Measurements from ENCODE around the gene IPO11.

The IPO11 gene

DNA sequence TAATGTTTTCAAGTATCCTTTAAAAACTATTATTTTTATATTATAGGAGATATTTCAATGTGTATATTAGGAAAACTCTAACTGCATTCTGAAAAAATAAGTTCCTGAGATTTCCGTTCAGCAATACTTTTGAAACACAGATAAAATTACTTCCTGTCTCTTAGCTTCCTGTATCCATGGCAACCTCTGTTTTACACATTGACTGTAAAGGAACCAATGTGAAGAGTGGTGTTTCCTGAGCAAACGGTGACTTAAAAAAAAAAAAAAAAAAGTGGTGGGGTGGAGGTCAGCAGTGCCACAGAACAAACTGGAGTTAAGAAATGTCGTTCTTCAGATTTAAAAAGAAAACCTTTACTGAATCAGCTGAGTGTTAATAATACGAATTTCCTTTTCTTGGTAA lies 166.0 kb downstream of the IPO11 start, which contains the start of gene LRRC70:
LRRC70 (plus strand) TSS at position 280 of the 400 bp plus-strand sequence. CDS start 620 bp downstream, outside the sequence.
- Mint-ChIP-seq H3K4me1 (peaks cover 6% of the 10 kb centered on the region), H3K4me3 (no peak within 1 kb of the TSS), H3K36me3 (ENCODE audit: low read depth) (peaks cover 7% of the 10 kb centered on the region), H3K27me3 (ENCODE audit: low read depth, poor library complexity) (no peaks in the 10 kb centered on the region), H3K27ac (peak within 1 kb of the TSS; percentile 6), H3K9me3 (no peaks in the 10 kb centered on the region)
- peak; percentile 7 for DNase-seq
- TF ChIP-seq, protein P1, sequence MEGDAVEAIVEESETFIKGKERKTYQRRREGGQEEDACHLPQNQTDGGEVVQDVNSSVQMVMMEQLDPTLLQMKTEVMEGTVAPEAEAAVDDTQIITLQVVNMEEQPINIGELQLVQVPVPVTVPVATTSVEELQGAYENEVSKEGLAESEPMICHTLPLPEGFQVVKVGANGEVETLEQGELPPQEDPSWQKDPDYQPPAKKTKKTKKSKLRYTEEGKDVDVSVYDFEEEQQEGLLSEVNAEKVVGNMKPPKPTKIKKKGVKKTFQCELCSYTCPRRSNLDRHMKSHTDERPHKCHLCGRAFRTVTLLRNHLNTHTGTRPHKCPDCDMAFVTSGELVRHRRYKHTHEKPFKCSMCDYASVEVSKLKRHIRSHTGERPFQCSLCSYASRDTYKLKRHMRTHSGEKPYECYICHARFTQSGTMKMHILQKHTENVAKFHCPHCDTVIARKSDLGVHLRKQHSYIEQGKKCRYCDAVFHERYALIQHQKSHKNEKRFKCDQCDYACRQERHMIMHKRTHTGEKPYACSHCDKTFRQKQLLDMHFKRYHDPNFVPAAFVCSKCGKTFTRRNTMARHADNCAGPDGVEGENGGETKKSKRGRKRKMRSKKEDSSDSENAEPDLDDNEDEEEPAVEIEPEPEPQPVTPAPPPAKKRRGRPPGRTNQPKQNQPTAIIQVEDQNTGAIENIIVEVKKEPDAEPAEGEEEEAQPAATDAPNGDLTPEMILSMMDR (IDR thresholded peaks at IDR 0.05): no peak

DNA sequence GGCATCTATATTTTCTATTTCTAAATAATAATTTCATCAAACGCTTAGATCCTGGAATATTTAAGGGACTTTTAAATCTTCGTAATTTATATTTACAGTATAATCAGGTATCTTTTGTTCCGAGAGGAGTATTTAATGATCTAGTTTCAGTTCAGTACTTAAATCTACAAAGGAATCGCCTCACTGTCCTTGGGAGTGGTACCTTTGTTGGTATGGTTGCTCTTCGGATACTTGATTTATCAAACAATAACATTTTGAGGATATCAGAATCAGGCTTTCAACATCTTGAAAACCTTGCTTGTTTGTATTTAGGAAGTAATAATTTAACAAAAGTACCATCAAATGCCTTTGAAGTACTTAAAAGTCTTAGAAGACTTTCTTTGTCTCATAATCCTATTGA lies 167.2 kb downstream of the IPO11 start:
- Mint-ChIP-seq H3K27ac (no peak overlapping the region), H3K36me3 (ENCODE audit: low read depth) (peaks cover 7% of the 10 kb centered on the region), H3K4me1 (peaks cover 6% of the 10 kb centered on the region), H3K4me3 (no peak overlapping the region), H3K27me3 (ENCODE audit: low read depth, poor library complexity) (no peaks in the 10 kb centered on the region), H3K9me3 (no peaks in the 10 kb centered on the region)
- TF ChIP-seq, protein P1 (IDR thresholded peaks at IDR 0.05): no peak
- no peak for DNase-seq

DNA sequence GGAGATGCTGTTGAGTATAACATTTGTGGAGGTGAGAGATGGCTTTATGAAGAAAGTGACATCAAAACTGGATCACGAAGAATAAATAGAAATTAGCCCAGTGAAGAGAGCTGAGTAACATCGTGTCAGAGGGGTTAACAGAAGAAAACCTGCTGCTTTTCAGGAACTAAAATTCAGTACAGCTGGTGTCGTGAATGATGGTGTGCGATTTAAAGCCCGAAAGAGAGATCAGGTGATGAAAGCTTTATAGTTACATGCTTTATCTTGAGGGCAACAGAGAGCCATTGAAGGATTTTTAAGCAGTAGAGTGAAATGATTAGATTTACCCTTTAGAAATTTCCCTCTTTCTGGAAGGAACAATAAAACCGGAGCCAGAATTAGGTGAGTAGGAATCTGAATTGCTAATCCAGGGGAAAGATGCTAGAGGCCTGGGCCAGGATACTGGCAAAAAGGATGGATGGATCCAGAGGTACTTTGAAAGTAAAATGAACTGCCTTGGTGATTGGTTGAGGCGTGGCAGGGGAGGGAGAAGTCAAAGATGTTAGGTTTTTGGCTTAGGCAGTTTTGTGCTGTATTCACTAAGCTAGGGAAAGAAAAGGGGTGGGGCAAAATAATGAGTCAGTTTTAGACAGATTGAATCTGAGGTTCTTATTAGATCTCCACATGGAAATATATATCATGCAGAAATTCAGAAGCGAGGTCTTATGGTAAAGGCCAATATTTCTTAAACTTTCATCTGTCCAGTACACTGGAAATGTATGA lies 169.5 kb downstream of the IPO11 start:
- TF ChIP-seq, protein P1 (IDR thresholded peaks at IDR 0.05): no peak
- Mint-ChIP-seq H3K4me3 (no peak overlapping the region), H3K27me3 (ENCODE audit: low read depth, poor library complexity) (no peaks in the 10 kb centered on the region), H3K9me3 (no peaks in the 10 kb centered on the region), H3K27ac (no peak overlapping the region), H3K4me1 (peaks cover 6% of the 10 kb centered on the region), H3K36me3 (ENCODE audit: low read depth) (peaks cover 7% of the 10 kb centered on the region)
- DNase-seq: no peak

DNA sequence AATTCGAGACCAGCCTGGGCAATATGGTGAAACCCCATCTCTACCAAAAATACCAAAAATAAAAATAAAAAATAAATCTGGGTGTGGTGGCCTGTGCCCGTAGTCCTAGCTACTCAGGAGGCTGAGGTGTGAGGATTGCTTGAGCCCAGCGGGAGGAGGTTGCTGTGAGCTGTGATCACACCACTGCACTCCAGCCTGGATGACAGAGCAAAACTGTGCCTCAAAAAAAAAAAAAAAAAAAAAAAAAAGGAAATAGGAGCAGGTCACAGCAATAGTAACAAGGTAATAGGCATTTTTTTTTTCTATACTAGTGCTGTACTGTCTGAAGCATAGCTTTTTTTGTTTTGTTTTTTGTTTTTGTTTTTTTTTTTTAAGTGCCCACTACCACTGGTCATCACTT lies 171.8 kb downstream of the IPO11 start:
- Mint-ChIP-seq H3K4me3 (no peak overlapping the region), H3K27ac (no peak overlapping the region), H3K4me1 (no peaks in the 10 kb centered on the region), H3K36me3 (ENCODE audit: low read depth) (peaks cover 22% of the 10 kb centered on the region), H3K27me3 (ENCODE audit: low read depth, poor library complexity) (no peaks in the 10 kb centered on the region), H3K9me3 (no peaks in the 10 kb centered on the region)
- TF ChIP-seq, protein P1 (IDR thresholded peaks at IDR 0.05): no peak
- no peak for DNase-seq

DNA sequence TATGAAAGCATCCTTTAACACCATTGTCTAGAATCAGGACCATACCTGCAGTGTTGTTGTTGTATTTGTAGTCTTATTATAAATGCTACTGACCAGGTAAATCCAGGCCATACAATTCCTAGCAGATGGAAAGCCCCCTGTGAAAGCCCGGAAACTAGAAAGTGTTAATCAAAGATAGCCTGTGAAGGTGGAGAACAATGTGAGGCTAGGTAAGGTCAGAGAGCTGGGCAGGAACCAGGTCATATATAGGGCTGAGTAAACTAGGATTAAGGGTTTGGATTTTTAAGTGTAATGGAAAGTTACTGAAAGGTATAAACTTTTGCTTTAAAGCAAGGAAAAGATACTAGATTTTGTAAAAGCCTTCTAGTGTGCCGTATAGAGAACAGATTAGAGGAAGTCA lies 172.7 kb downstream of the IPO11 start:
- peaks cover 23% of the 10 kb centered on the region for H3K36me3 Mint-ChIP-seq (ENCODE audit: low read depth)
- no peaks in the 10 kb centered on the region for H3K4me1 Mint-ChIP-seq
- no peak overlapping the region for H3K4me3 Mint-ChIP-seq

More for the DNA sequence above, 172.7 kb downstream of the IPO11 start:
- no peak for DNase-seq
- TF ChIP-seq, protein P1 (IDR thresholded peaks at IDR 0.05): no peak
- no peaks in the 10 kb centered on the region for H3K9me3 Mint-ChIP-seq
- no peak overlapping the region for H3K27ac Mint-ChIP-seq
- H3K27me3 Mint-ChIP-seq (ENCODE audit: low read depth, poor library complexity): no peaks in the 10 kb centered on the region

All from nephron progenitor cell (in vitro differentiated cells).